CD4-positive, alpha-beta T cell treated with Interleukin-4 for 4 hours (primary cell): ENCODE data around the gene ATXN7L1.

Source experiments
- DNase-seq: peaks from one replicate; pipeline ENCODE4 v3.0.0-alpha.2; 2020

The ATXN7L1 gene

DNA sequence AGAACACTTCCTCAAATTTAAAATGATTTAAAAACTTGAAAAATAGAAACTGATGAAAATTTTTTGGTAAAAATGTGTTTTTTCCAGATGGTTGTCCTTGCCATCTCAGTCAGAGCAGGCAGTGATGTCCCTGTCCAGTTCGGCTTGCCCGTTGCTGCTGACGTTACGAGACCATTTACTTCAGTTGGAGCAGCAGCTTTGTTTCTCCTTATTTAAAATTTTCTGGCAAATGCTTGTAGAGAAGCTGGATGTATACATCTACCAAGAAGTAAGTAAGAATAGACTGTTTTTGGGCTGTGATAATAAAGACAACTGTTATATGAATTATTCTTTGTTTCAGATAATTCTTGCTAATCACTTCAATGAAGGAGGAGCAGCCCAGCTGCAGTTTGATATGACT lies 311.2 kb downstream of the ATXN7L1 start:
- DNase-seq, result no peak

- no peak for DNase-seq
Observed at GRCh38 chr7:105559926-105560325, 316.5 kb downstream of the ATXN7L1 start.
